Osteoblast (primary cell): Measurements from ENCODE around the gene TOE1. TPM values are rescaled to one million over a fixed set of nuclear protein-coding genes. Genes with fewer than 3 reads are reported as not detected.

Experiments used
- DNase-seq: peaks from one replicate; pipeline ENCODE4 v3.0.0; 2011; ENCODE audit warnings: low spot score, mixed read lengths; ENCODE audit not compliant: insufficient read length; ENCODE audit errors: missing footprints
- H2AFZ ChIP-seq: 2 replicates; pipeline ENCODE4 v1.6.0; 2011; ENCODE audit warnings: mild to moderate bottlenecking, low read length
- H3K27ac ChIP-seq: 2 replicates; pipeline ENCODE4 v1.5.1; 2011; ENCODE audit warnings: mild to moderate bottlenecking, low read depth, low read length, moderate library complexity
- H3K27me3 ChIP-seq: 2 replicates; pipeline ENCODE4 v1.6.0; 2012; ENCODE audit warnings: mild to moderate bottlenecking, control low read depth, inconsistent platforms, low read length, moderate library complexity; ENCODE audit not compliant: insufficient read depth
- H3K36me3 ChIP-seq: 2 replicates; pipeline ENCODE4 v1.5.1; 2011; ENCODE audit warnings: mild to moderate bottlenecking, low read length, control low read depth, moderate library complexity; ENCODE audit not compliant: insufficient read depth
- H3K4me1 ChIP-seq: 2 replicates; pipeline ENCODE4 v1.5.1; 2011; ENCODE audit warnings: mild to moderate bottlenecking, low read length, control low read depth, moderate library complexity; ENCODE audit not compliant: insufficient read depth
- H3K4me2 ChIP-seq: 2 replicates; pipeline ENCODE4 v1.6.0; 2011; ENCODE audit warnings: mild to moderate bottlenecking, low read length; ENCODE audit not compliant: insufficient read depth
- H3K4me3 ChIP-seq: fragments of 200-600 bp; sonication (generic); 3 replicates; pipeline ENCODE4 v1.5.1; 2012; ENCODE audit warnings: mild to moderate bottlenecking, low read length, inconsistent platforms; ENCODE audit not compliant: insufficient read depth
- H3K79me2 ChIP-seq: 2 replicates; pipeline ENCODE4 v1.6.0; 2012; ENCODE audit warnings: mild to moderate bottlenecking, low read length, control low read depth, inconsistent platforms; ENCODE audit not compliant: insufficient read depth
- H3K9me3 ChIP-seq: 2 replicates; pipeline ENCODE4 v1.5.1; 2011; ENCODE audit warnings: low read depth, low read length, control low read depth
- H4K20me1 ChIP-seq: 2 replicates; pipeline ENCODE4 v1.6.0; 2012; ENCODE audit warnings: mild to moderate bottlenecking, low read length, control low read depth; ENCODE audit not compliant: insufficient read depth
- total RNA-seq: library from RNA; depleted of rRNA; stranded (reverse); fragments of >200 nt; gene quantifications from 2 replicates; pipeline ENCODE4 v1.2.3, GENCODE V29; 2012
- TF ChIP-seq, protein P1 (sequence below): IDR thresholded peaks from 2 replicates; pipeline ENCODE4 v1.5.1; 2011; ENCODE audit warnings: mild to moderate bottlenecking, low read depth, low read length, moderate library complexity; ENCODE audit errors: extremely low read depth

Gene TOE1
- total RNA-seq, 1 donor, result 6.5 TPM

DNA sequence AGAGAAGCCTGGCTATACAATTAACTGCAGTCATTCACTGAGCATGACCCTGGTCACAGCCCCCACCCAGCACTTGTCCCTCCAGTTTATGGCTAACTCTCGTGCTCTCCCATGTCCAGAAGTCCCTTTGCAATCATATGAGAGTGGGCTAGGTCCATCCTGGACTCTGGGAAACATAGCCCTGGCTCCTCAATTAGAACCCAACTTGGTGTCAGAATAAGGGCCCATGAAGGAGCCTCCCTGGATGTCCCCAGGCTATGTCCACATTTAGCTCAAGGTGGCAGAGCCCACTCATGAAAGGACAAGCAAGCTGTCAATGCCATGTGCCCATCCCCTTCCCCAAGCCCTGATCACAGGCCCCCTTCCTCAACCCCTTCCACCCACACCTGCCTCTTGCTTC, 40.7 kb upstream of the TOE1 start:
- DNase-seq, result no peak
- Histone ChIP-seq H3K79me2 (no peaks in the 10 kb centered on the region), H3K27ac (no peak overlapping the region), H3K27me3 (no peaks in the 10 kb centered on the region), H3K4me3 (no peak overlapping the region), H2AFZ (no peak overlapping the region), H3K9me3 (no peaks in the 10 kb centered on the region), H4K20me1 (no peaks in the 10 kb centered on the region), H3K36me3 (no peaks in the 10 kb centered on the region), H3K4me2 (no peak overlapping the region), H3K4me1 (peaks cover 2% of the 10 kb centered on the region)
- TF ChIP-seq, protein P1, sequence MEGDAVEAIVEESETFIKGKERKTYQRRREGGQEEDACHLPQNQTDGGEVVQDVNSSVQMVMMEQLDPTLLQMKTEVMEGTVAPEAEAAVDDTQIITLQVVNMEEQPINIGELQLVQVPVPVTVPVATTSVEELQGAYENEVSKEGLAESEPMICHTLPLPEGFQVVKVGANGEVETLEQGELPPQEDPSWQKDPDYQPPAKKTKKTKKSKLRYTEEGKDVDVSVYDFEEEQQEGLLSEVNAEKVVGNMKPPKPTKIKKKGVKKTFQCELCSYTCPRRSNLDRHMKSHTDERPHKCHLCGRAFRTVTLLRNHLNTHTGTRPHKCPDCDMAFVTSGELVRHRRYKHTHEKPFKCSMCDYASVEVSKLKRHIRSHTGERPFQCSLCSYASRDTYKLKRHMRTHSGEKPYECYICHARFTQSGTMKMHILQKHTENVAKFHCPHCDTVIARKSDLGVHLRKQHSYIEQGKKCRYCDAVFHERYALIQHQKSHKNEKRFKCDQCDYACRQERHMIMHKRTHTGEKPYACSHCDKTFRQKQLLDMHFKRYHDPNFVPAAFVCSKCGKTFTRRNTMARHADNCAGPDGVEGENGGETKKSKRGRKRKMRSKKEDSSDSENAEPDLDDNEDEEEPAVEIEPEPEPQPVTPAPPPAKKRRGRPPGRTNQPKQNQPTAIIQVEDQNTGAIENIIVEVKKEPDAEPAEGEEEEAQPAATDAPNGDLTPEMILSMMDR, result no peak

DNA sequence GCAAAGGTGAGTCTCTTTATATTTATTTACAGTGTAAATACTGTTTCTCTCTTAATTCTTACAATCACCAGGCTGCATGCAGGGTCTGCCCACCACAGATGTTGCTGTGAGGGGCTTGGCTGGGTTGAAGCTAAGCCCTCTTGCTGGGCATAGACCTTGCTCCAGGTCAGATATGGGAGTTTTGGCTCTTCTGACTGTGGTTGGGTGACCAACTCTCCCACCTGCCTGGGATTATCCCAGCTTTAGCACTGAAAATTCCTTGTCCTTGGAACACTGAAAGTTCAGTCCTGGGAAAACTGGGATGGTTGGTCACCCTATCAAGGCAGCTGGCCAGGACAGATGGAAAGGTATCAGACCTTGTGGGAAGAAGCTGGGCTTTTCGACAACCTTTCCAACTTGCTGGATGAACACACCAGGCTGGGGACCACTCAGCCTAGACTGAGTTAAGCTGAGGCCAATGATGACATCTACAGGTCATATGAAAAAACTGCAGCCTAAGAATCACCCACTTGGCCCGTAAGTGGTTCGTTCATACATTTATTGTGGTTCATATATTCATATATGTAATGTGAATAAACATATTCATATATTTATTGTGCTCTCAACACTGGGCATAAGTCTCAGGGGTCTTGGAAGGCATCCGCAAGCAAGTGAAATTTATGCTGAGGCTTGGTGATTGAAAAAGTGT, 39.8 kb upstream of the TOE1 start:
- H2AFZ ChIP-seq, result no peak overlapping the region

DNA sequence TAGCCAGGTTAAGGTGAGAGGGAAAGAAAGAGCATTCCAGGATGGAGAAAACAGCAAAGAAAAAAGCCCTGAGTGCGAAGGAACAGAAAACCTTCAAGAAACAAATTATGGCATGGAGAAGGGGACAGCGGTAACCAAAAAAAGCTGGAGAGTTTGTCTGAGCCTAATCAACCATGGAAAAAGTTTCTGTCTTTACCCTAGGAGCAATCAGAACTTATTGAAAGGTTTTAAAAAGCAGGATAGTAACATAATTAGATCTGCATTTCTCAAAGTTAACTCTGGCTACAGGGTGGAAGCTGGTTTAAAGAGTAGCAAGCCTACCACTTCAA, 39.3 kb upstream of the TOE1 start:
- Histone ChIP-seq H3K27me3 (no peaks in the 10 kb centered on the region), H3K4me3 (no peak overlapping the region), H3K9me3 (no peaks in the 10 kb centered on the region), H3K4me2 (no peak overlapping the region), H3K79me2 (no peaks in the 10 kb centered on the region), H3K27ac (no peak overlapping the region), H4K20me1 (no peaks in the 10 kb centered on the region), H2AFZ (no peak overlapping the region), H3K4me1 (peaks cover 6% of the 10 kb centered on the region), H3K36me3 (no peaks in the 10 kb centered on the region)
- TF ChIP-seq, protein P1, result no peak
- DNase-seq, result peak; percentile 68

More for the DNA sequence above, 39.8 kb upstream of the TOE1 start:
- H3K27me3 ChIP-seq, result no peaks in the 10 kb centered on the region
- H4K20me1 ChIP-seq, result no peaks in the 10 kb centered on the region
- no peak overlapping the region for H3K4me2 ChIP-seq
- TF ChIP-seq, protein P1, result peak; percentile 89
- DNase-seq, result peak; percentile 73
- H3K4me1 ChIP-seq, result peaks cover 6% of the 10 kb centered on the region
- H3K27ac ChIP-seq, result no peak overlapping the region
- H3K36me3 ChIP-seq, result no peaks in the 10 kb centered on the region
- no peaks in the 10 kb centered on the region for H3K79me2 ChIP-seq
- H3K9me3 ChIP-seq, result no peaks in the 10 kb centered on the region
- no peak overlapping the region for H3K4me3 ChIP-seq

DNA sequence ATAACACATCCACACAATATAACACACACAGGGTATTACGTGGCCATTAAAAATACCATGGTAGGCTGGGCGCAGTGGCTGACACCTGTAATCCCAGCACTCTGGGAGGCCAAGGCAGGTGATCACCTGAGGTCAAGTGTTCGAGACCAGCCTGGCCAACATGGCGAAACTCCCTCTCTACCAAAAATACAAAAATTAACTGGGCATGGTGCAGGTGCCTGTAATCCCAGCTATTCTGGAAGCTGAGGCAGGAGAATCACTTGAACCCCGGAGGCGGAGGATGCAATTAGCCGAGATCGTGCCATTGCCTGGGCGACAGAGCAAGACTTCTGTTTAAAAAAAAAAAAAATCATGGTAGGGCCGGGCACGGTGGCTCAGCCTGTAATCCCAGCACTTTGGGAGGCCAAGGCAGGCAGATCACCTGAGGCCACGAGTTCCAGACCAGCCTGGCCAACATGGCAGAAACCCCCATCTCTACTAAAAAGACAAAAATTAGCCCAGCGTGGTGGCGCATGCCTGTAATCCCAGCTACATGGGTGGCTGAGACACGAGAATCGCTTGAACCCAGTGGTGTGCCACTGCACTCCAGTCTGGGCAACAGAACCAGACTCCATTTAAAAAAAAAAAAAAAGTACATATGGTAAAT, 37.3 kb upstream of the TOE1 start:
- TF ChIP-seq, protein P1, result no peak
- Histone ChIP-seq H2AFZ (peak overlapping the region; percentile 81), H3K4me3 (peak overlapping the region; percentile 81), H3K27me3 (no peaks in the 10 kb centered on the region), H4K20me1 (no peaks in the 10 kb centered on the region), H3K9me3 (no peaks in the 10 kb centered on the region), H3K36me3 (no peaks in the 10 kb centered on the region), H3K4me2 (peak overlapping the region; percentile 81), H3K79me2 (no peaks in the 10 kb centered on the region), H3K4me1 (peaks cover 11% of the 10 kb centered on the region), H3K27ac (peak overlapping the region; percentile 75)
- DNase-seq, result no peak
